ENCODE results near the gene ATP2B2. TPM values are rescaled to one million over a fixed set of nuclear protein-coding genes. Genes with fewer than 3 reads are reported as not detected.

Gene ATP2B2
- total RNA-seq, 1 experiment from 2014 or later, result 0.03 TPM

- no peak for DNase-seq (ENCODE audit: low read depth)
These were observed 219.9 kb downstream of the ATP2B2 start for GRCh38 chr3:10285272-10286132.

- DNase-seq (ENCODE audit: low read depth), result no peak
These were observed 220.9 kb downstream of the ATP2B2 start for GRCh38 chr3:10284496-10284895.

- DNase-seq (ENCODE audit: low read depth), result no peak
These were observed 221.7 kb downstream of the ATP2B2 start for GRCh38 chr3:10283638-10284037.

- no peak for DNase-seq (ENCODE audit: low read depth)
These were observed 223.4 kb downstream of the ATP2B2 start for GRCh38 chr3:10281951-10282350.

GRCh38 chr3:10280571-10280970, 224.8 kb downstream of the ATP2B2 start:
- no peak for DNase-seq (ENCODE audit: low read depth)

- DNase-seq (ENCODE audit: low read depth), result no peak
These were observed 225.2 kb downstream of the ATP2B2 start for GRCh38 chr3:10280177-10280529.

- DNase-seq (ENCODE audit: low read depth), result no peak
These were observed 225.8 kb downstream of the ATP2B2 start for GRCh38 chr3:10279384-10280176.

GRCh38 chr3:10278501-10278900, 226.9 kb downstream of the ATP2B2 start:
- DNase-seq (ENCODE audit: low read depth), result no peak

- DNase-seq (ENCODE audit: low read depth), result no peak
These were observed 228.2 kb downstream of the ATP2B2 start for GRCh38 chr3:10277115-10277625.

GRCh38 chr3:10274601-10275000, 230.8 kb downstream of the ATP2B2 start:
- DNase-seq (ENCODE audit: low read depth), result no peak

Small RNA genes lying within 50 kb of the gene (small RNA-seq; reads per million reads assigned to genes)
- gene MIR378B, result 0.18 reads per million
- not detected for gene MIR885
- gene RF02126, result not detected

Other genes starting within 250 kb of the ATP2B2 start
- gene GHRL, start 212.6 kb downstream of the ATP2B2 start, total RNA-seq (2014; rRNA removed; shearing (Covaris generic)), result 0.13 TPM in 1 of 2 replicates, not detected in the other
- 205 and 212 TPM in 2 replicates for gene SEC13, start 184.5 kb downstream of the ATP2B2 start, total RNA-seq (2014; rRNA removed; shearing (Covaris generic))